IMR-90 (cell line): ENCODE results near the gene LINGO1. TPM values are rescaled to one million over a fixed set of nuclear protein-coding genes. Genes with fewer than 3 reads are reported as not detected.

ENCODE experiments used
- ATAC-seq: fragments of 200-7000 bp; cut with Tn5 transposase; 2 replicates; pipeline ENCODE4 v1.9.1; 2020; ENCODE audit warnings: low read depth, mild to moderate bottlenecking, moderate library complexity
- BruUV-seq: library from RNA; stranded (reverse); fragments of 400-500 nt; replicated peaks from 2 replicates; lab custom pipeline; 2021; lab: Mats Ljungman, UMichigan
- CTCF ChIA-PET: fragments of 300-600 bp; formaldehyde crosslinking; extraction: SDS; loops from one replicate; lab custom pipeline; 2021; ENCODE audit warnings: antibody characterized with exemption; lab: Yijun Ruan, JAX
- POLR2A ChIA-PET: fragments of 300-600 bp; sonication (Branson Sonifier 250); formaldehyde crosslinking; loops from one replicate; lab custom pipeline; 2022; ENCODE audit warnings: antibody characterized with exemption; ENCODE audit not compliant: unreplicated experiment; lab: Charles Lee
- DNase-seq: peaks from one replicate; pipeline ENCODE4 v3.0.0; 2013
- H2AFZ ChIP-seq: replicated peaks from 2 replicates; pipeline ENCODE3; 2013; ENCODE audit warnings: low read length, mild to moderate bottlenecking; ENCODE audit not compliant: poor library complexity
- H2AK5ac ChIP-seq: 2 replicates; pipeline ENCODE4 v1.6.1; 2013; ENCODE audit warnings: low read depth, low read length, inconsistent platforms
- H2AK9ac ChIP-seq: replicated peaks from 2 replicates; pipeline ENCODE3; 2013; ENCODE audit warnings: mild to moderate bottlenecking, low read depth, low read length, moderate library complexity; ENCODE audit not compliant: poor library complexity
- H2BK120ac ChIP-seq: 2 replicates; pipeline ENCODE4 v1.6.1; 2013; ENCODE audit warnings: low read depth, low read length, inconsistent platforms
- H2BK15ac ChIP-seq: 3 replicates; pipeline ENCODE4 v1.6.1; 2013; ENCODE audit warnings: low read depth, low read length, inconsistent platforms
- H2BK20ac ChIP-seq: 2 replicates; pipeline ENCODE4 v1.6.1; 2013; ENCODE audit warnings: low read depth, mild to moderate bottlenecking, inconsistent platforms, low read length, moderate library complexity
- H2BK5ac ChIP-seq: 2 replicates; pipeline ENCODE4 v1.6.1; 2013; ENCODE audit warnings: mild to moderate bottlenecking, low read depth, low read length, inconsistent platforms; ENCODE audit not compliant: poor library complexity, severe bottlenecking
- H3K14ac ChIP-seq: replicated peaks from 2 replicates; pipeline ENCODE4 v1.6.1; 2013; ENCODE audit warnings: low read depth, low read length, inconsistent platforms
- H3K18ac ChIP-seq: 2 replicates; pipeline ENCODE4 v1.6.1; 2013; ENCODE audit warnings: low read depth, low read length, control low read depth
- H3K23ac ChIP-seq: 2 replicates; pipeline ENCODE4 v1.6.1; 2013; ENCODE audit warnings: low read depth, low read length, inconsistent platforms
- H3K27ac ChIP-seq: 2 replicates; pipeline ENCODE4 v1.5.1; 2013; ENCODE audit warnings: mild to moderate bottlenecking, control low read depth, low read length; ENCODE audit not compliant: insufficient read depth
- H3K27me3 ChIP-seq: 2 replicates; pipeline ENCODE4 v1.6.1; 2013; ENCODE audit warnings: low read length; ENCODE audit not compliant: control insufficient read depth, insufficient read depth
- H3K36me3 ChIP-seq: 2 replicates; pipeline ENCODE4 v1.6.1; 2013; ENCODE audit warnings: low read length, mixed read lengths; ENCODE audit not compliant: control insufficient read depth, insufficient read depth
- H3K4ac ChIP-seq: 2 replicates; pipeline ENCODE4 v1.6.1; 2013; ENCODE audit warnings: low read depth, low read length, inconsistent platforms
- H3K4me1 ChIP-seq: 2 replicates; pipeline ENCODE4 v1.6.1; 2013; ENCODE audit warnings: low read length, mixed read lengths; ENCODE audit not compliant: control insufficient read depth, insufficient read depth
- H3K4me2 ChIP-seq: 2 replicates; pipeline ENCODE4 v1.6.1; 2013; ENCODE audit warnings: low read depth, mild to moderate bottlenecking, control low read depth, low read length, moderate library complexity
- H3K4me3 ChIP-seq: 2 replicates; pipeline ENCODE4 v1.5.1; 2013; ENCODE audit warnings: low read depth, mild to moderate bottlenecking, control low read depth, low read length, moderate library complexity; ENCODE audit not compliant: insufficient read depth
- H3K56ac ChIP-seq: 2 replicates; pipeline ENCODE4 v1.6.1; 2013; ENCODE audit warnings: low read length, inconsistent platforms; ENCODE audit not compliant: insufficient read depth; ENCODE audit errors: extremely low read depth
- H3K79me1 ChIP-seq, 2 experiments: 2 replicates each; pipeline ENCODE4 v1.6.1; 2013; ENCODE audit warnings: low read length in 2 of 2, inconsistent platforms in 1 of 2, low read depth in 1 of 2
- H3K9ac ChIP-seq: 2 replicates; pipeline ENCODE4 v1.6.1; 2013; ENCODE audit warnings: low read depth, low read length, control low read depth
- H3K9me1 ChIP-seq: 2 replicates; pipeline ENCODE4 v1.6.1; 2013; ENCODE audit warnings: low read length, inconsistent platforms; ENCODE audit not compliant: insufficient read depth
- H3K9me3 ChIP-seq: 2 replicates; pipeline ENCODE4 v1.6.1; 2013; ENCODE audit warnings: low read length; ENCODE audit not compliant: control insufficient read depth, insufficient read depth
- H4K20me1 ChIP-seq: 2 replicates; pipeline ENCODE4 v1.6.1; 2013; ENCODE audit warnings: low read length, inconsistent platforms; ENCODE audit not compliant: insufficient read depth
- H4K5ac ChIP-seq: 2 replicates; pipeline ENCODE4 v1.6.1; 2013; ENCODE audit warnings: mild to moderate bottlenecking, low read depth, low read length, control low read depth
- H4K8ac ChIP-seq, 2 experiments: 2 replicates each; pipeline ENCODE4 v1.6.1; 2013; ENCODE audit warnings: low read depth in 2 of 2, low read length in 2 of 2, control low read depth in 1 of 2, inconsistent platforms in 1 of 2
- H4K91ac ChIP-seq: 2 replicates; pipeline ENCODE4 v1.6.1; 2013; ENCODE audit warnings: low read depth, low read length, inconsistent platforms; ENCODE audit not compliant: insufficient read depth
- BHLHE40 ChIP-seq: fragments of 150-350 bp; IDR thresholded peaks from 2 replicates; pipeline ENCODE4 v1.6.1; 2016; ENCODE audit warnings: mild to moderate bottlenecking, low read depth, low read length
- CHD1 ChIP-seq: IDR thresholded peaks from 2 replicates; pipeline ENCODE4 v1.6.1; 2012; ENCODE audit warnings: low read depth, low read length, improper control_type of control experiment
- CTCF ChIP-seq: conservative IDR thresholded peaks from 2 replicates; pipeline ENCODE4 v1.5.1; 2012; ENCODE audit warnings: mild to moderate bottlenecking, low read depth, low read length, improper control_type of control experiment
- FOS ChIP-seq: fragments of 150-350 bp; IDR thresholded peaks from 2 replicates; pipeline ENCODE4 v1.6.1; 2016; ENCODE audit warnings: low read depth, low read length
- MAFK ChIP-seq: IDR thresholded peaks from 2 replicates; pipeline ENCODE4 v1.6.1; 2012; ENCODE audit warnings: low read depth, low read length, improper control_type of control experiment
- MAZ ChIP-seq: IDR thresholded peaks from 2 replicates; pipeline ENCODE4 v1.6.1; 2012; ENCODE audit warnings: low read depth, mild to moderate bottlenecking, low read length, improper control_type of control experiment, moderate library complexity, borderline replicate concordance
- MXI1 ChIP-seq: IDR thresholded peaks from 2 replicates; pipeline ENCODE4 v1.6.1; 2012; ENCODE audit warnings: low read depth, mild to moderate bottlenecking, low read length, moderate library complexity, borderline replicate concordance
- NFE2L2 ChIP-seq: fragments of 150-350 bp; IDR thresholded peaks from 2 replicates; pipeline ENCODE4 v1.6.1; 2016; ENCODE audit warnings: low read depth, mild to moderate bottlenecking, low read length
- POLR2A ChIP-seq: IDR thresholded peaks from 2 replicates; pipeline ENCODE4 v1.6.1; 2012; ENCODE audit warnings: mild to moderate bottlenecking, low read depth, low read length
- RAD21 ChIP-seq: IDR thresholded peaks from 2 replicates; pipeline ENCODE4 v1.6.1; 2012; ENCODE audit warnings: low read length, improper control_type of control experiment
- RCOR1 ChIP-seq: IDR thresholded peaks from 2 replicates; pipeline ENCODE4 v1.6.1; 2012; ENCODE audit warnings: mild to moderate bottlenecking, low read length, improper control_type of control experiment; ENCODE audit not compliant: insufficient replicate concordance
- SMC3 ChIP-seq: fragments of 150-350 bp; IDR thresholded peaks from 2 replicates; pipeline ENCODE4 v1.6.1; 2016; ENCODE audit warnings: low read depth, mild to moderate bottlenecking, antibody characterized with exemption, low read length, moderate library complexity
- USF2 ChIP-seq: fragments of 150-350 bp; IDR thresholded peaks from 2 replicates; pipeline ENCODE4 v1.6.1; 2017; ENCODE audit warnings: mild to moderate bottlenecking, antibody characterized with exemption, low read length, low read depth
- WGBS, 2 experiments: methylation state at CpG; one replicate each; pipeline versions ENCODE4 v1.1.5 to v1.1.7; 2013; ENCODE audit warnings: missing lambda C conversion rate in 2 of 2; ENCODE audit not compliant: insufficient read length in 1 of 2; ENCODE audit errors: extremely low coverage in 2 of 2; 5-methylcytosine and 5-hydroxymethylcytosine counted together
- dilution Hi-C: fragments of 300-500 bp; cut with HindIII; formaldehyde crosslinking; loops from one replicate; pipeline ENCODE4 v1.14.3; 2018; ENCODE audit warnings: low sequenced_read_pairs; ENCODE audit not compliant: unreplicated experiment
- in situ Hi-C: fragments of 300-500 bp; cut with MboI; formaldehyde crosslinking; loops from 3 replicates; pipeline ENCODE4 v1.14.3; 2019; ENCODE audit warnings: low sequenced_read_pairs, inconsistent platforms, mixed read lengths
- intact Hi-C: fragments of 100-400 bp; cut with micrococcal nuclease; formaldehyde crosslinking; loops from 2 replicates; pipeline ENCODE4 v1.10.0; 2022
- polyA plus RNA-seq, 3 experiments: library from polyadenylated mRNA; depleted of rRNA; stranded (reverse); fragments of >200 nt; gene quantifications; 2 replicates each; pipeline ENCODE4 v1.2.3, GENCODE V29; 2012; ENCODE audit warnings: low replicate concordance in 1 of 3
- total RNA-seq: library from RNA; depleted of rRNA; stranded (reverse); fragments of >200 nt; gene quantifications from 2 replicates; pipeline ENCODE4 v1.2.3, GENCODE V29; 2012

Gene LINGO1
- total and polyA plus RNA-seq, 2 of the 4 experiments (the other 2 are of a cell fraction) = 0.05 TPM; not detected in 1

GRCh38 chr15:77629070-77630030 is 3.4 kb downstream of the LINGO1 start (continued):
- TF ChIP-seq RAD21 = no peak
- TF ChIP-seq RCOR1 = no peak

DNA sequence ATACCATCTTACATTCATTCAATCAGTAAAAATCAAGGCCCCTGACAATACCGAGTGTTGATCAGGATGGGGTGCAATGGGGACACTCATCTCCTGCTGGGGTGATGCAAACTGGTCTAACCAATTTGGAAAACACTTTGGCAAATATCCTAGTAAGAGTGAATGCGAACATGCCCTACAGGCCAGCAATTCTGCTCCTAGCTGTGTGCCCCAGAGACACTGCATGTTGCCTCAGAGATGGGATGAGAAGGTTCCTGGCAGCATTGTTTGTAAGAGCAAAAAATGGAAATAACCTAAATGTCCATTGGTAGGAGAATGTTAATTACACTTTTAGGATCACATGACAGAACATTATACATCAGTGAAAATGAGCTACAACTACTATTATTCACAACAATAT is 4.7 kb downstream of the LINGO1 start:
- Histone ChIP-seq H3K79me1 (no peaks in the 10 kb centered on the region), H2BK120ac (no peak overlapping the region), H2AFZ (no peak overlapping the region), H3K4me3 (no peak overlapping the region), H3K9ac (no peak overlapping the region), H3K9me1 (no peaks in the 10 kb centered on the region), H2BK5ac (no peak overlapping the region), H3K4ac (no peak overlapping the region), H3K36me3 (no peaks in the 10 kb centered on the region), H2AK9ac (no peak overlapping the region), H3K56ac (no peak overlapping the region), H3K14ac (no peak overlapping the region), H3K23ac (no peak overlapping the region), H2AK5ac (no peak overlapping the region), H3K27me3 (peaks cover 80% of the 10 kb centered on the region), H4K8ac (no peak overlapping the region), H3K18ac (no peak overlapping the region), H3K4me2 (no peak overlapping the region), H4K91ac (no peak overlapping the region), H4K5ac (no peak overlapping the region), H3K27ac (no peak overlapping the region), H2BK20ac (no peak overlapping the region), H3K4me1 (peaks cover under 1% of the 10 kb centered on the region; the same call in 1 of the 2 replicates), H4K20me1 (0 out of 2 replicates have a peak, but pooled peaks cover 4% of the 10 kb centered on the region), H2BK15ac (no peak overlapping the region), H3K9me3 (no peaks in the 10 kb centered on the region; the same call in 1 of the 2 replicates)
- POLR2A ChIA-PET = no interaction called here
- CTCF ChIA-PET = no interaction called here
- dilution Hi-C loops (no loop called here), in situ Hi-C loops (no loop called here), intact Hi-C loops (no loop called here)
- no CpG with 5 or more reads among the region's 2 CpGs for WGBS, 2 experiments
- DNase-seq (no peak), ATAC-seq (no peak)
- no peak for TF ChIP-seq USF2
- no peak for TF ChIP-seq SMC3
- TF ChIP-seq MAFK = no peak
- no peak for TF ChIP-seq MXI1
- TF ChIP-seq CHD1 = no peak
- no peak for TF ChIP-seq MAZ
- TF ChIP-seq CTCF = no peak
- TF ChIP-seq POLR2A = no peak
- no peak for TF ChIP-seq BHLHE40
- TF ChIP-seq NFE2L2 = no peak
- TF ChIP-seq FOS = no peak
- BruUV-seq = no TSS peak
